ENCODE measurements around the gene TBC1D1. TPM values are rescaled to one million over a fixed set of nuclear protein-coding genes. Genes with fewer than 3 reads are reported as not detected.

Gene TBC1D1
- total RNA-seq, 1 experiment from 2014 or later: 28.5 TPM

GRCh38 chr4:38155589-38156294, 264.9 kb downstream of the TBC1D1 start:
- ChIA-PET POLR2A (no interaction called here), CTCF (interaction anchor here (0.6 to 0.7 kb wide), 2 partner anchors 41 to 519 kb away, joined by 4 to 5 read pairs; no protein-coding TSS in a partner anchor)
- Mint-ChIP-seq H3K4me1 (ENCODE audit: low read depth, unreplicated experiment) (peaks cover 13% of the 10 kb centered on the region), H3K9me3 (ENCODE audit: unreplicated experiment) (no peaks in the 10 kb centered on the region), H3K27ac (ENCODE audit: unreplicated experiment) (no peak overlapping the region), H3K4me3 (ENCODE audit: unreplicated experiment) (no peak overlapping the region), H3K27me3 (ENCODE audit: insufficient read depth, unreplicated experiment) (no peaks in the 10 kb centered on the region), H3K36me3 (ENCODE audit: insufficient read depth, unreplicated experiment) (no peaks in the 10 kb centered on the region)
- no peaks in the 10 kb centered on the region for H3K4me1 ChIP-seq
- no peak for TF ChIP-seq CTCF (IDR thresholded peaks at IDR 0.05; ENCODE audit: insufficient read depth in 1 of 2, low read depth in 1 of 2, low read length in 1 of 2, severe bottlenecking in 1 of 2, unreplicated experiment in 1 of 2)
- BruUV-seq (replicated peaks): no TSS peak
- H3K4me3 ChIP-seq (ENCODE audit: low read depth, low read length): no peak overlapping the region
- no peaks in the 10 kb centered on the region for H3K36me3 ChIP-seq (ENCODE audit: control insufficient read depth, insufficient read depth, low read length)
- intact Hi-C loops (cut with micrococcal nuclease; ENCODE audit: unreplicated experiment): no loop called here
- H3K27me3 ChIP-seq (replicated peaks; ENCODE audit: control insufficient read depth, insufficient read depth, low read length): no peaks in the 10 kb centered on the region
- no peaks in the 10 kb centered on the region for H3K9me3 ChIP-seq
- no peak for DNase-seq

- H3K27ac Mint-ChIP-seq (ENCODE audit: unreplicated experiment): no peak overlapping the region
Observed at GRCh38 chr4:38157592-38157991, 266.7 kb downstream of the TBC1D1 start.

More at GRCh38 chr4:38157592-38157991, 266.7 kb downstream of the TBC1D1 start:
- Histone ChIP-seq H3K27me3 (replicated peaks; ENCODE audit: control insufficient read depth, insufficient read depth, low read length) (no peaks in the 10 kb centered on the region), H3K4me1 (no peaks in the 10 kb centered on the region), H3K4me3 (ENCODE audit: low read depth, low read length) (no peak overlapping the region), H3K9me3 (no peaks in the 10 kb centered on the region), H3K36me3 (ENCODE audit: control insufficient read depth, insufficient read depth, low read length) (no peaks in the 10 kb centered on the region)
- no TSS peak for BruUV-seq (replicated peaks)
- DNase-seq: no peak
- POLR2A ChIA-PET: no interaction called here
- H3K9me3 Mint-ChIP-seq (ENCODE audit: unreplicated experiment): no peaks in the 10 kb centered on the region
- CTCF ChIA-PET: no interaction called here
- H3K36me3 Mint-ChIP-seq (ENCODE audit: insufficient read depth, unreplicated experiment): no peaks in the 10 kb centered on the region
- intact Hi-C loops (cut with micrococcal nuclease; ENCODE audit: unreplicated experiment): no loop called here
- H3K27me3 Mint-ChIP-seq (ENCODE audit: insufficient read depth, unreplicated experiment): no peaks in the 10 kb centered on the region
- no peak overlapping the region for H3K4me3 Mint-ChIP-seq (ENCODE audit: unreplicated experiment)
- TF ChIP-seq CTCF (IDR thresholded peaks at IDR 0.05; ENCODE audit: insufficient read depth in 1 of 2, low read depth in 1 of 2, low read length in 1 of 2, severe bottlenecking in 1 of 2, unreplicated experiment in 1 of 2): no peak
- H3K4me1 Mint-ChIP-seq (ENCODE audit: low read depth, unreplicated experiment): peaks cover 17% of the 10 kb centered on the region

Measured in Caco-2 (cell line).